ENCODE results near the gene NRG3. TPM values are rescaled to one million over a fixed set of nuclear protein-coding genes. Genes with fewer than 3 reads are reported as not detected.

NRG3 gene
- total RNA-seq, 4 donors from 2014 or later = 0.54 TPM; not detected in 3

DNA sequence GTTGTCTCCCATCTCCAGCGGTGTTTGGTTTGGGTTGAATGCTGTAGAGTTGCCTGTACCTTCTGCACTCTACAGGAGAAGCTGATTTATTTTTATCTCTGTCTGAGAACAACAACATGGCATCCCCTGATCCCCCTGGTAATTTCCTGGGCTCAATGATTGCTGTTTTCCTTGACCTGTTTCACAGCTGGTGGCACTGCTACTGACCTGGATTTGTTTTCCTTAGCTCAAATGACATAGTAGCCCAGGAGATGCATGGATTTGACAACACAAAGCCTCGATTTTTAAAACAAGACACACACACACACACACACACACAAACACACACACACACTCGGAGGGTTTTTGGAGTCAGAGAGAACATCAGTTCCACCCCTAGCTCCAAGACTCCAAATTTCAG is 301.6 kb downstream of the NRG3 start:
- no peak overlapping the region for H3K4me3 ChIP-seq
- no peaks in the 10 kb centered on the region for H3K27me3 ChIP-seq
- no peak overlapping the region for H3K27ac ChIP-seq
- no peak for ATAC-seq
- no peaks in the 10 kb centered on the region for H3K9me3 ChIP-seq
- TF ChIP-seq, protein P1, sequence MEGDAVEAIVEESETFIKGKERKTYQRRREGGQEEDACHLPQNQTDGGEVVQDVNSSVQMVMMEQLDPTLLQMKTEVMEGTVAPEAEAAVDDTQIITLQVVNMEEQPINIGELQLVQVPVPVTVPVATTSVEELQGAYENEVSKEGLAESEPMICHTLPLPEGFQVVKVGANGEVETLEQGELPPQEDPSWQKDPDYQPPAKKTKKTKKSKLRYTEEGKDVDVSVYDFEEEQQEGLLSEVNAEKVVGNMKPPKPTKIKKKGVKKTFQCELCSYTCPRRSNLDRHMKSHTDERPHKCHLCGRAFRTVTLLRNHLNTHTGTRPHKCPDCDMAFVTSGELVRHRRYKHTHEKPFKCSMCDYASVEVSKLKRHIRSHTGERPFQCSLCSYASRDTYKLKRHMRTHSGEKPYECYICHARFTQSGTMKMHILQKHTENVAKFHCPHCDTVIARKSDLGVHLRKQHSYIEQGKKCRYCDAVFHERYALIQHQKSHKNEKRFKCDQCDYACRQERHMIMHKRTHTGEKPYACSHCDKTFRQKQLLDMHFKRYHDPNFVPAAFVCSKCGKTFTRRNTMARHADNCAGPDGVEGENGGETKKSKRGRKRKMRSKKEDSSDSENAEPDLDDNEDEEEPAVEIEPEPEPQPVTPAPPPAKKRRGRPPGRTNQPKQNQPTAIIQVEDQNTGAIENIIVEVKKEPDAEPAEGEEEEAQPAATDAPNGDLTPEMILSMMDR (IDR thresholded peaks at IDR 0.05) = no peak
- TF ChIP-seq POLR2A (IDR thresholded peaks at IDR 0.05) (no peak), POLR2AphosphoS5 (IDR thresholded peaks at IDR 0.05) (no peak), EP300 (IDR thresholded peaks at IDR 0.05) (no peak)
- no peaks in the 10 kb centered on the region for H3K36me3 ChIP-seq
- WGBS, 2 donors (ENCODE audit: low coverage in 1 of 2) = 44 to 56% methylated on average over 3 of the region's 3 CpGs
- H3K4me1 ChIP-seq = no peaks in the 10 kb centered on the region

DNA sequence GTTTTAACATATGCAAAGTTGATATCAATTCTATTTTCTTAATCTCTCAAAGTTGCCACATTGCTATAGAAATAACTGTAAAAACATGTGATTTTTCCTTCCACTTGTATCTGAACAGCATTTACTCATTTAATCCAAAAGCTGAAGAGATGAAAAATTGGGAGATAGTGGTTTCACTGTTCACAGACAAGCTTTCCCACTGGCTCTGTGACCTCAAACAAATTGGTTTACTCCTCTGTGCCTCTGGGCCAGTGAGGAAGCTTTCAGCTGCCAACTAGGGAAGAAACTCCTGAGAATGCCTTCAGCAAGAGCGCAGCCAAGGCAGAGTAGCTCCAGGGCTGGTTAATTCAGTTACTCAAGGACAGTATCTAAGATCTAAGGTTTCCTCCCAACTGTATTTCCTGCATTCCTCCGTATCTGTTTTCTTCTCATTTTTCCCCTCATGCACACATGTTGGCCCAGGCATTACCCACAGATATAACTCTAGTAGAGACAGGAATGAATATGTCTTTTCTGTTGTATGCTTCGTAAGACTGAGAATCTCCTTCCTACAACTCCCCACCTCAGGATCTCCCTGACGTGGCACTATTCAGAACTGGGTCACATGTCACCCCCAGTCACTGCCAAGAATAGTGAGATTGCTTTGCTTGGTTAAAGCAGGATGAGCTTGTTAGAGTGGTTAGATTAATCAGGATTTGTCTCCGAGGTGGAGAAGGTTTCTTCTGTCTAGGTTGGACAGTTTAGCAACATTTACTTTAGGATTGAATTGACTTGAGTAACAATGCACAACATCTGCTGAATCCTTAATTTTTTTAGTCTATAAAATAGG is 315.7 kb downstream of the NRG3 start:
- WGBS, 2 donors (ENCODE audit: low coverage in 1 of 2) = 65 to 83% methylated on average over 2 to 4 of the region's 5 CpGs
- Histone ChIP-seq H3K27me3 (no peaks in the 10 kb centered on the region), H3K36me3 (no peaks in the 10 kb centered on the region), H3K4me1 (no peaks in the 10 kb centered on the region), H3K27ac (no peak overlapping the region), H3K9me3 (no peaks in the 10 kb centered on the region), H3K4me3 (no peak overlapping the region)
- no peak for TF ChIP-seq POLR2AphosphoS5 (IDR thresholded peaks at IDR 0.05)
- TF ChIP-seq, protein P1 (IDR thresholded peaks at IDR 0.05) = no peak
- TF ChIP-seq EP300 (IDR thresholded peaks at IDR 0.05) = no peak
- TF ChIP-seq POLR2A (IDR thresholded peaks at IDR 0.05) = no peak
- no peak for ATAC-seq

DNA sequence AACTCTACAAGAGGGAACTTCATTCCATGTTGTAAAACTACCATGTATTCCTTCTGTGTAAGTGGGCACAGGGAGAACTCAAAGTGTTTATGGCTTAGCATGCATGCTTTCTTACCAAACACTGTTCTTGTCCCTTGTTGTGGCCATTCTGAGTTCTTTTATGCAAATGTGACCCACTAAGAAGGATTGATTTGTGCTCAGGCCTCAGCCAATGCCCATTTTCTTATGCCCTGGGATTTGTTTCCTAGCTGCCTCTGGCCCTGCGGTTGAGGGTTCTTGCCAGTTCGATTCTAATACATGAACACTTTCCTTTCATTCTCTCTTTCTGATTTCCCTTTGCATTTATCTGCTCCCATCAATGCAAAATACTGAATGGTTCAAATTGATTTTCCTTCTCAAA is 316.7 kb downstream of the NRG3 start:
- Histone ChIP-seq H3K9me3 (no peaks in the 10 kb centered on the region), H3K27me3 (no peaks in the 10 kb centered on the region), H3K4me1 (no peaks in the 10 kb centered on the region), H3K27ac (no peak overlapping the region), H3K4me3 (no peak overlapping the region), H3K36me3 (no peaks in the 10 kb centered on the region)
- WGBS, 2 donors (ENCODE audit: low coverage in 1 of 2) = 87 to 93% methylated on average over 2 of the region's 2 CpGs
- TF ChIP-seq, protein P1 (IDR thresholded peaks at IDR 0.05) = no peak
- ATAC-seq = no peak

DNA sequence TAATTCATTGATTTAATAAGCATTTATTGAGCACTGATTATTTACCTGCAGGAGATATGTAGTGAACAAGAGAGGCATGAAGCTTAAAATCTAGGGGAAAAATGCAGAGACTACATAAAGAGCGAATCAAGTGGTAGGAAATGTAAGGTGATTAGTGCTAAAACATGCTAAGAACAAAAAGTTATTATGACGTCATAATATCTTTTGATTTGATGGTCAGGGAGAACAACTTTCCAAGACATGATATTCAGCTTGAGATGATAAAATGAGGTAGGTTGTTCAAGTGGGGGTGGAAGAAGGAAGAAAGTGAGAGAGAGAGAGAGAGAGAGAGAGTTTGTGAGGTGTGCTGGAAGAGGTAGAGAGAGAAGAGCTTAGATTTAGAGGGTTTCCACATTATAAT is 317.7 kb downstream of the NRG3 start:
- no peak for TF ChIP-seq POLR2A (IDR thresholded peaks at IDR 0.05)
- WGBS, 2 donors (ENCODE audit: low coverage in 1 of 2) = 83 to 89% methylated on average over 1 to 2 of the region's 2 CpGs
- ATAC-seq = no peak

DNA sequence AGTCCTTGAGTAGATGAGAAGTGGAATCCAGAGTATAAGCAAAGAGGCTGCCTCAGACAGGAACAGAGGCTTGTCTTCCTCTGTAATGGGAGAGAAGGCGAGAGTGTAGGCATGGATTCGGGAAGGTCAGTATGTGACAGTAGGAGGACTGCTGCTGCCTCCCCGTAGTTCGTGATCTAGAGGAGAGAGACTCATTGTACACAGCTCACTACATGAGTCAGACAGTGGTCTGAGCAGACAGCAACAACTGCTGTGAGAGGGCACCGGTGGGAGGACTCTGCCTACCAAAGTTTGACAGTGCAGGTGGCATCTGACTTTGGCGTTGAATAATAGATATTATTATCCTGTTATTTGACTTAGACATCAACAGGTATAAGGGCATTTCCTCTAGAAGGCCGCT is 319.4 kb downstream of the NRG3 start:
- Histone ChIP-seq H3K36me3 (no peaks in the 10 kb centered on the region), H3K4me3 (no peak overlapping the region), H3K27me3 (no peaks in the 10 kb centered on the region), H3K27ac (no peak overlapping the region), H3K4me1 (no peaks in the 10 kb centered on the region), H3K9me3 (no peaks in the 10 kb centered on the region)
- 86 to 90% methylated on average over 1 to 6 of the region's 7 CpGs for WGBS, 2 donors (ENCODE audit: low coverage in 1 of 2)
- TF ChIP-seq, protein P1 (IDR thresholded peaks at IDR 0.05) = no peak
- TF ChIP-seq EP300 (IDR thresholded peaks at IDR 0.05) = no peak
- no peak for TF ChIP-seq POLR2AphosphoS5 (IDR thresholded peaks at IDR 0.05)
- TF ChIP-seq POLR2A (IDR thresholded peaks at IDR 0.05) = no peak
- no peak for ATAC-seq

More for the DNA sequence above, 317.7 kb downstream of the NRG3 start:
- Histone ChIP-seq H3K36me3 (no peaks in the 10 kb centered on the region), H3K4me1 (no peaks in the 10 kb centered on the region), H3K27ac (no peak overlapping the region), H3K4me3 (no peak overlapping the region), H3K9me3 (no peaks in the 10 kb centered on the region), H3K27me3 (no peaks in the 10 kb centered on the region)

Data from gastroesophageal sphincter (tissue), 4 donors.